Measurements from ENCODE around the gene APEH. TPM values are rescaled to one million over a fixed set of nuclear protein-coding genes. Genes with fewer than 3 reads are reported as not detected.

The APEH gene
- total and polyA plus RNA-seq, 2 experiments from 2014 or later = 170 to 264 TPM

GRCh38 chr3:49700453-49701128 lies 26.4 kb downstream of the APEH start:
- Mint-ChIP-seq H3K4me3 (no peak overlapping the region), H3K9me3 (no peaks in the 10 kb centered on the region), H3K27ac (no peak overlapping the region), H3K36me3 (ENCODE audit: low read depth) (peaks cover 8% of the 10 kb centered on the region), H3K27me3 (ENCODE audit: insufficient read depth, low read depth, poor library complexity) (peaks cover 17% of the 10 kb centered on the region), H3K4me1 (peaks cover 18% of the 10 kb centered on the region)
- Histone ChIP-seq H3F3A (replicated peaks; ENCODE audit: low read depth) (no peaks in the 10 kb centered on the region; the same call in 1 of the 2 replicates), H3K79me2 (replicated peaks; ENCODE audit: insufficient read depth) (no peaks in the 10 kb centered on the region), H3K4me1 (ENCODE audit: insufficient read depth) (no peaks in the 10 kb centered on the region), H3K4me2 (no peak overlapping the region), H3K9me2 (ENCODE audit: insufficient read depth) (no peaks in the 10 kb centered on the region), H4K20me1 (replicated peaks; ENCODE audit: insufficient read depth) (peaks cover 5% of the 10 kb centered on the region; the same call in 1 of the 2 replicates), H3K4me3 (no peak overlapping the region), H2AFZ (no peak overlapping the region), H3K27ac (ENCODE audit: low read depth) (0 out of 2 replicates have a peak overlapping the region, but pooled peaks have one; percentile 39), H3K27me3 (ENCODE audit: insufficient read depth) (no peaks in the 10 kb centered on the region), H3K36me3 (ENCODE audit: insufficient read depth) (no peaks in the 10 kb centered on the region)
- peak; percentile 59 to 76 for TF ChIP-seq CTCF (conservative IDR thresholded peaks at IDR 0.05; ENCODE audit: low read depth in 2 of 2)
- TF ChIP-seq POLR2AphosphoS5 (IDR thresholded peaks at IDR 0.05; ENCODE audit: low read depth) = no peak
- no peak for TF ChIP-seq ZNF331 (CRISPR knock-in tag; IDR thresholded peaks at IDR 0.05; ENCODE audit: low read depth)
- peak; percentile 71 for DNase-seq (ENCODE audit: low spot score)
- ATAC-seq = peak; percentile 41

DNA sequence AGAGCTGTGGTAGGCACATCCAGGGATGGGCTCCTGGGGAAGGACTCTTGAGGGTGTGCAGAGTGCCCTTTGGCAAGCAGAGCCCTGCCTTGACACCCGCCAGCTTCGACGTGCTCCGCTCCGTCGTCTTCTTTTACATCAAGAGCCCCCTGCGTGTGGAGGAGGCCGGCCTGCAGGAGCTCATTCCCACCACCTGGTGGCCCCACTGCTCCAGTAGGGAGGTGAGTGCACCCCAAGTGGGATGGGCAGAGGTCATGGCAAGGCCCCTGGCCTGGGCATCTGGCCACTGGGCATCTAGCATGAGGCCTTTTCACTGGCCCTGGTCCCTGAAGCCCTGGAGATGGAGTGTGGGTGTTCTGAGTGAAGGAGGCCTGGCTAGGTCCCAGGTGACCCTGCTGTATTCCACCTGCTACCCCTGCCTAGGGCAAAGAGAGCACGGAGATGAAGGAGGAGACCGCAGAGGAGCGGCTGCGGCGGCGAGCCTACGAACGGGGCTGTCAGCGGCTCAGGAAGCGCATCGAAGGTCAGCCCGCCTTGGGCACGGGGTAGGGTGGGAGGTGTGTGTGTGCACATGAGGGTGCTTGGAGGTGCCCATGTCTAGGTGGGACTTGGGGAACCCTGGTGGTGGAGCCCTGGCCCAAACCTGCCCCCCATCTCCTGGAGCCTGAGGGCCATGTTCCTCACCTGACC lies 27.4 kb downstream of the APEH start:
- H3K36me3 ChIP-seq (ENCODE audit: insufficient read depth) = no peaks in the 10 kb centered on the region
- Mint-ChIP-seq H3K27me3 (ENCODE audit: insufficient read depth, low read depth, poor library complexity) (peaks cover 17% of the 10 kb centered on the region), H3K9me3 (no peaks in the 10 kb centered on the region), H3K27ac (no peak overlapping the region), H3K36me3 (ENCODE audit: low read depth) (peaks cover 8% of the 10 kb centered on the region), H3K4me3 (no peak overlapping the region), H3K4me1 (peaks cover 18% of the 10 kb centered on the region)
- no peak overlapping the region for H2AFZ ChIP-seq
- DNase-seq (ENCODE audit: low spot score) (peak; percentile 85), ATAC-seq (peak; percentile 75)
- no peak overlapping the region for H3K4me2 ChIP-seq
- no peak overlapping the region for H3K27ac ChIP-seq (ENCODE audit: low read depth)
- H3K4me1 ChIP-seq (ENCODE audit: insufficient read depth) = no peaks in the 10 kb centered on the region
- no peaks in the 10 kb centered on the region for H3K79me2 ChIP-seq (replicated peaks; ENCODE audit: insufficient read depth)
- no peaks in the 10 kb centered on the region for H3K9me2 ChIP-seq (ENCODE audit: insufficient read depth)
- H3F3A ChIP-seq (replicated peaks; ENCODE audit: low read depth) = no peaks in the 10 kb centered on the region; the same call in 1 of the 2 replicates
- no peak overlapping the region for H3K4me3 ChIP-seq
- no peaks in the 10 kb centered on the region for H3K27me3 ChIP-seq (ENCODE audit: insufficient read depth)
- H4K20me1 ChIP-seq (replicated peaks; ENCODE audit: insufficient read depth) = peaks cover 5% of the 10 kb centered on the region; the same call in 1 of the 2 replicates
- TF ChIP-seq ZNF462 (CRISPR knock-in tag; IDR thresholded peaks at IDR 0.05) (no peak), CTCF (conservative IDR thresholded peaks at IDR 0.05; ENCODE audit: low read depth in 2 of 2) (peak; percentile 67 to 81), POLR2AphosphoS5 (IDR thresholded peaks at IDR 0.05; ENCODE audit: low read depth) (no peak), EZH2phosphoT487 (IDR thresholded peaks at IDR 0.05; ENCODE audit: unreplicated experiment) (no peak), STAT1 (IDR thresholded peaks at IDR 0.05; ENCODE audit: unreplicated experiment) (no peak)

All from GM23338 (cell line).